CD4-positive, alpha-beta T cell (primary cell): Measurements from ENCODE around the gene OR6C68. TPM values are rescaled to one million over a fixed set of nuclear protein-coding genes. Genes with fewer than 3 reads are reported as not detected.
"Not testable (repeated sequence)": the region's sequence is repeated elsewhere in the genome, so short reads cannot be mapped to it uniquely, and the experiment has no call there.

Experiments used
- ATAC-seq: fragments of 200-7000 bp; cut with Tn5 transposase; one replicate; pipeline ENCODE4 v1.10.0; 2022; ENCODE audit warnings: mild to moderate bottlenecking; ENCODE audit not compliant: poor library complexity
- CTCF ChIA-PET: fragments of 350-600 bp; sonication (Branson Sonifier 250); formaldehyde crosslinking; loops from one replicate; lab custom pipeline; 2021; ENCODE audit warnings: antibody characterized with exemption, inconsistent platforms; lab: Charles Lee
- POLR2A ChIA-PET: fragments of 350-600 bp; sonication (Branson Sonifier 250); formaldehyde crosslinking; loops from one replicate; lab custom pipeline; 2021; ENCODE audit warnings: antibody characterized with exemption, inconsistent platforms; lab: Charles Lee
- DNase-seq, 14 experiments: peaks; one replicate each; pipeline ENCODE4 v3.0.0-alpha.2; 2013 to 2020; ENCODE audit warnings: mixed read lengths in 2 of 14
- H3K27ac ChIP-seq, 2 donors: one replicate each; pipeline versions ENCODE4 v1.5.1 to v1.7.0; 2013; ENCODE audit warnings: low read length in 2 of 2, low read depth in 1 of 2, mild to moderate bottlenecking in 1 of 2
- H3K27me3 ChIP-seq, 2 experiments: 1 replicate in 1 of 2; 2 replicates in 1 of 2; pipeline versions ENCODE4 v1.6.1 to v1.7.0; 2013; ENCODE audit warnings: low read length in 2 of 2, control low read depth in 1 of 2, mild to moderate bottlenecking in 1 of 2, moderate library complexity in 1 of 2; ENCODE audit not compliant: insufficient read depth in 2 of 2, control insufficient read depth in 1 of 2
- H3K36me3 ChIP-seq: one replicate; pipeline ENCODE4 v1.6.1; 2013; ENCODE audit warnings: low read length, control low read depth; ENCODE audit not compliant: insufficient read depth
- H3K4me1 ChIP-seq: one replicate; pipeline ENCODE4 v1.6.1; 2013; ENCODE audit warnings: low read length, control low read depth; ENCODE audit not compliant: insufficient read depth
- H3K4me3 ChIP-seq: one replicate; pipeline ENCODE4 v1.5.1; 2013; ENCODE audit warnings: mild to moderate bottlenecking, low read length, moderate library complexity
- H3K9me3 ChIP-seq, 2 experiments: 1 replicate in 1 of 2; 2 replicates in 1 of 2; pipeline versions ENCODE4 v1.6.1 to v1.7.0; 2013; ENCODE audit warnings: low read length in 2 of 2, mild to moderate bottlenecking in 2 of 2, control low read depth in 1 of 2, moderate library complexity in 1 of 2; ENCODE audit not compliant: control insufficient read depth in 1 of 2, insufficient read depth in 1 of 2
- H3K27ac Mint-ChIP-seq: one replicate; pipeline ENCODE4 v1.8.0; 2020; ENCODE audit warnings: mixed read lengths
- H3K27me3 Mint-ChIP-seq: one replicate; pipeline ENCODE4 v1.8.0; 2021; ENCODE audit warnings: mixed read lengths
- H3K36me3 Mint-ChIP-seq: one replicate; pipeline ENCODE4 v1.8.0; 2021; ENCODE audit warnings: low read depth, mixed read lengths
- H3K4me1 Mint-ChIP-seq: one replicate; pipeline ENCODE4 v1.8.0; 2021; ENCODE audit warnings: low read depth, mixed read lengths
- H3K4me3 Mint-ChIP-seq: one replicate; pipeline ENCODE4 v1.8.0; 2020; ENCODE audit warnings: mild to moderate bottlenecking, mixed read lengths
- H3K9me3 Mint-ChIP-seq: one replicate; pipeline ENCODE4 v1.8.0; 2020; ENCODE audit warnings: mixed read lengths
- intact Hi-C, 2 experiments: fragments of 100-400 bp; cut with DNase I in 1 of 2; cut with micrococcal nuclease in 1 of 2; formaldehyde crosslinking; loops; one replicate each; pipeline versions ENCODE4 v1.15.1 to v1.9.0; 2023 to 2025; cut with DNase I, micrococcal nuclease
- total RNA-seq, 174 experiments: library from RNA in 2 of 174; stranded (reverse) in 2 of 174; gene quantifications; one replicate each; pipeline ENCODE4 v1.2.3 and lab custom pipeline; 2021 to 2026
- TF ChIP-seq, protein P1 (sequence below): fragments of 200-600 bp; IDR thresholded peaks from one replicate; pipeline ENCODE4 v1.8.0; 2022; ENCODE audit warnings: antibody characterized with exemption, mild to moderate bottlenecking

The OR6C68 gene
- total RNA-seq, 2 experiments from 2014 or later: not detected

DNA sequence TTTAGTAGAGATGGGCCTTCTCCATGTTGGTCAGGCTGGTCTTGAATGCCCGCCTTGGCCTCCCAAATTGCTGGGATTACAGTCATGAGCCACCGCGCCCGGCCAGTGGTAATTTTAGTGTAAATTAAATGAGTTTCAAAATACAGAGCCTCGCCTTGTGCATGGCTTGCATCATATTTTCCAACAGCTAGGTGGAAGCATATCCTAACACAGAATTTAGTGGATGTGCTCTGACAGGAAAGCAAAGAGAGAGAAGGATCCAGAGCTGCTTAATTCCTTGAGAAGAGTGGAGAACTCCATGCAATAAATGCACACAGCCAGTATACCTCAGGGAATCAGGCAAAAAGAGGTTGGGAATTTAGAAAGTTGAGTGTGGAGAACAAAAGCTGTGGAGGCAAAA, 45.9 kb upstream of the OR6C68 start:
- ChIA-PET CTCF (no interaction called here), POLR2A (no interaction called here)
- no peaks in the 10 kb centered on the region for H3K36me3 Mint-ChIP-seq
- Histone ChIP-seq H3K9me3 (no peaks in the 10 kb centered on the region), H3K4me1 (no peaks in the 10 kb centered on the region), H3K27ac (no peak overlapping the region), H3K36me3 (no peaks in the 10 kb centered on the region), H3K27me3 (peaks cover 0 to 12% of the 10 kb centered on the region in 2 experiments), H3K4me3 (no peak overlapping the region)
- no peak for ATAC-seq
- DNase-seq: no peak
- intact Hi-C loops: no loop called here
- H3K4me3 Mint-ChIP-seq: no peak overlapping the region
- H3K9me3 Mint-ChIP-seq: peaks cover 3% of the 10 kb centered on the region
- peaks cover 24% of the 10 kb centered on the region for H3K27me3 Mint-ChIP-seq
- H3K4me1 Mint-ChIP-seq: no peaks in the 10 kb centered on the region
- no peak overlapping the region for H3K27ac Mint-ChIP-seq
- TF ChIP-seq, protein P1, sequence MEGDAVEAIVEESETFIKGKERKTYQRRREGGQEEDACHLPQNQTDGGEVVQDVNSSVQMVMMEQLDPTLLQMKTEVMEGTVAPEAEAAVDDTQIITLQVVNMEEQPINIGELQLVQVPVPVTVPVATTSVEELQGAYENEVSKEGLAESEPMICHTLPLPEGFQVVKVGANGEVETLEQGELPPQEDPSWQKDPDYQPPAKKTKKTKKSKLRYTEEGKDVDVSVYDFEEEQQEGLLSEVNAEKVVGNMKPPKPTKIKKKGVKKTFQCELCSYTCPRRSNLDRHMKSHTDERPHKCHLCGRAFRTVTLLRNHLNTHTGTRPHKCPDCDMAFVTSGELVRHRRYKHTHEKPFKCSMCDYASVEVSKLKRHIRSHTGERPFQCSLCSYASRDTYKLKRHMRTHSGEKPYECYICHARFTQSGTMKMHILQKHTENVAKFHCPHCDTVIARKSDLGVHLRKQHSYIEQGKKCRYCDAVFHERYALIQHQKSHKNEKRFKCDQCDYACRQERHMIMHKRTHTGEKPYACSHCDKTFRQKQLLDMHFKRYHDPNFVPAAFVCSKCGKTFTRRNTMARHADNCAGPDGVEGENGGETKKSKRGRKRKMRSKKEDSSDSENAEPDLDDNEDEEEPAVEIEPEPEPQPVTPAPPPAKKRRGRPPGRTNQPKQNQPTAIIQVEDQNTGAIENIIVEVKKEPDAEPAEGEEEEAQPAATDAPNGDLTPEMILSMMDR: no peak

- TF ChIP-seq, protein P1: no peak
- no peak for DNase-seq
- Mint-ChIP-seq H3K27ac (no peak overlapping the region), H3K27me3 (peaks cover 34% of the 10 kb centered on the region), H3K9me3 (no peaks in the 10 kb centered on the region), H3K4me1 (no peaks in the 10 kb centered on the region), H3K4me3 (no peak overlapping the region), H3K36me3 (no peaks in the 10 kb centered on the region)
- no peaks in the 10 kb centered on the region for H3K36me3 ChIP-seq
- CTCF ChIA-PET: no interaction called here
- no peak overlapping the region for H3K4me3 ChIP-seq
- no peak for ATAC-seq
- peaks cover 0 to 15% of the 10 kb centered on the region in 2 experiments for H3K27me3 ChIP-seq
- intact Hi-C loops: no loop called here
- H3K27ac ChIP-seq: no peak overlapping the region
- no peaks in the 10 kb centered on the region for H3K9me3 ChIP-seq
- POLR2A ChIA-PET: interaction anchor here (0.6 kb wide), 1 partner anchor 25 kb away, joined by 3 read pairs; no protein-coding TSS in a partner anchor
- H3K4me1 ChIP-seq: no peaks in the 10 kb centered on the region
Observed at GRCh38 chr12:55448825-55449224, 43.4 kb upstream of the OR6C68 start.

DNA sequence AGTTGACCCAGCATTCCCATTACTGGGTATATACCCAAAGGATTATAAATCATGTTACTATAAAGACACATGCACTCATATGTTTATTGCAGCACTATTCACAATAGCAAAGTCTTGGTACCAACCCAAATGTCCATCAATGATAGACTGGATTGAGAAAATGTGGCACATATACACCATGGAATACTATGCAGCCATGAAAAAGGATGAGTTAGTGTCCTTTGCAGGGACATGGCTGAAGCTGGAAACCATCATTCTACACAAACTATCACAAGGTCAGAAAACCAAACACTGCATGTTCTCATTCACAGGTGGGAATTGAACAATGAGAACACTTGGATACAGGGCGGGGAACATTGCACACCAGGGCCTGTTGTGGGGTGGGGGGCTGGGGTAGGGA, 27.3 kb upstream of the OR6C68 start:
- H3K4me1 ChIP-seq, H3K36me3 Mint-ChIP-seq: not testable (repeated sequence)

DNA sequence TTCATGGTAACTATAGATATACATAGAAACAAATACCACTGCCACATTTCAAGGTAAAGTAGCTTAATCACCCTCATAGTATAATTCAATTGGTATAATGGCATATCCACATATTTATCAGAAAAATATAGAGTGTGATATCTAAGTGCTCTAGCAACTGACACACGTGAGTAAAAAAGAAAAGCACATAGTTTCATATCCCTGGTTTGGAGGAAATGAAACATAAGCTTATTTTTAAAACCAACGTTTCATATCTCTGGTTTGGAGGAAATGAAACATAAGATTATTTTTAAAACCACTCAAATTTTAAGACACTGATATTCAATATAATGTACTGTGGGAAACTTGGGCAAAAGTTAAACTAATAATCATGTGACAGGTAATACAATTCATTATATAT, 24.3 kb upstream of the OR6C68 start:
- no peaks in the 10 kb centered on the region for H3K9me3 ChIP-seq
- H3K4me3 ChIP-seq: no peak overlapping the region
- ATAC-seq (no peak), DNase-seq (no peak)
- Mint-ChIP-seq H3K36me3 (no peaks in the 10 kb centered on the region), H3K4me1 (no peaks in the 10 kb centered on the region), H3K27ac (no peak overlapping the region), H3K9me3 (no peaks in the 10 kb centered on the region), H3K27me3 (peaks cover 19% of the 10 kb centered on the region), H3K4me3 (no peak overlapping the region)
- no peaks in the 10 kb centered on the region for H3K36me3 ChIP-seq
- intact Hi-C loops: no loop called here
- no peaks in the 10 kb centered on the region for H3K27me3 ChIP-seq
- TF ChIP-seq, protein P1: no peak
- no peaks in the 10 kb centered on the region for H3K4me1 ChIP-seq
- no peak overlapping the region for H3K27ac ChIP-seq
- CTCF ChIA-PET: no interaction called here
- POLR2A ChIA-PET: no interaction called here

More for the DNA sequence above, 27.3 kb upstream of the OR6C68 start:
- H3K4me1 Mint-ChIP-seq, H3K27ac ChIP-seq, H3K27ac Mint-ChIP-seq, intact Hi-C loops, H3K9me3 Mint-ChIP-seq, H3K4me3 ChIP-seq, H3K4me3 Mint-ChIP-seq, H3K36me3 ChIP-seq, DNase-seq, H3K27me3 ChIP-seq, POLR2A ChIA-PET, CTCF ChIA-PET, ATAC-seq, H3K9me3 ChIP-seq: not testable (repeated sequence)
- H3K27me3 Mint-ChIP-seq: peaks cover 29% of the 10 kb centered on the region
